A673 (cell line): ENCODE measurements around the gene FAM209B. TPM values are rescaled to one million over a fixed set of nuclear protein-coding genes. Genes with fewer than 3 reads are reported as not detected.

ENCODE experiments used
- BruUV-seq: library from RNA; stranded (reverse); fragments of 400-500 nt; replicated peaks from 2 replicates; lab custom pipeline; 2021; lab: Mats Ljungman, UMichigan
- CTCF ChIA-PET: fragments of 300-600 bp; sonication (Branson Sonifier 250); formaldehyde crosslinking; loops from one replicate; lab custom pipeline; 2022; ENCODE audit warnings: antibody characterized with exemption; lab: Charles Lee
- POLR2A ChIA-PET: fragments of 300-600 bp; sonication (Branson Sonifier 250); formaldehyde crosslinking; loops from one replicate; lab custom pipeline; 2022; ENCODE audit warnings: antibody characterized with exemption; ENCODE audit not compliant: low non-redundant PET; lab: Charles Lee
- DNase-seq: peaks from one replicate; pipeline ENCODE4 v3.0.0-alpha.2; 2015; ENCODE audit warnings: low spot score
- H3K27ac ChIP-seq: fragments of 200-600 bp; sonication (generic); 2 replicates; pipeline ENCODE4 v1.5.1; 2016; ENCODE audit warnings: mixed run types, low read depth, mild to moderate bottlenecking, mixed read lengths, antibody characterized with exemption, low read length; ENCODE audit not compliant: poor library complexity, severe bottlenecking
- H3K27me3 ChIP-seq: fragments of 200-600 bp; sonication (generic); replicated peaks from 2 replicates; pipeline ENCODE4 v1.6.1; 2017; ENCODE audit warnings: mixed run types, low read depth, mild to moderate bottlenecking, mixed read lengths, antibody characterized with exemption, low read length; ENCODE audit not compliant: insufficient read depth, poor library complexity
- H3K36me3 ChIP-seq: fragments of 200-600 bp; sonication (generic); 2 replicates; pipeline ENCODE4 v1.6.1; 2016; ENCODE audit warnings: mixed run types, mild to moderate bottlenecking, mixed read lengths, antibody characterized with exemption, low read length; ENCODE audit not compliant: insufficient read depth, poor library complexity, severe bottlenecking
- H3K4me1 ChIP-seq: fragments of 200-600 bp; sonication (generic); 2 replicates; pipeline ENCODE4 v1.6.1; 2017; ENCODE audit warnings: mixed run types, mild to moderate bottlenecking, mixed read lengths, antibody characterized with exemption, low read length; ENCODE audit not compliant: insufficient read depth, poor library complexity, severe bottlenecking
- H3K4me3 ChIP-seq: fragments of 200-600 bp; sonication (generic); 2 replicates; pipeline ENCODE4 v1.5.1; 2016; ENCODE audit warnings: low read depth, mixed run types, mild to moderate bottlenecking, mixed read lengths, low read length; ENCODE audit not compliant: poor library complexity, severe bottlenecking
- H3K9me3 ChIP-seq: fragments of 200-600 bp; sonication (generic); 2 replicates; pipeline ENCODE4 v1.6.1; 2016; ENCODE audit warnings: mixed run types, low read depth, mild to moderate bottlenecking, mixed read lengths, antibody characterized with exemption, low read length; ENCODE audit not compliant: poor library complexity, severe bottlenecking
- EZH2 ChIP-seq: fragments of 200-600 bp; sonication (generic); IDR thresholded peaks from 2 replicates; pipeline ENCODE4 v1.6.1; 2017; ENCODE audit warnings: borderline replicate concordance, low read depth, mild to moderate bottlenecking, mixed read lengths, antibody characterized with exemption, low read length; ENCODE audit not compliant: poor library complexity, severe bottlenecking
- intact Hi-C: fragments of 100-400 bp; cut with micrococcal nuclease; formaldehyde crosslinking; loops from one replicate; pipeline ENCODE4 v1.10.0; 2022; ENCODE audit not compliant: unreplicated experiment
- total RNA-seq: library from RNA; stranded (reverse); gene quantifications from 2 replicates; pipeline ENCODE4 v1.2.3, GENCODE V29; 2021
- TF ChIP-seq, protein P1 (sequence below): fragments of 300-800, 200-600 bp; sonication (generic); conservative IDR thresholded peaks from 2 replicates; pipeline ENCODE4 v1.5.1; 2017; ENCODE audit warnings: low read depth, mild to moderate bottlenecking, antibody characterized with exemption, low read length, moderate library complexity, mixed read lengths

The FAM209B gene
- total RNA-seq, 1 experiment from 2014 or later, result 0.45 TPM

DNA sequence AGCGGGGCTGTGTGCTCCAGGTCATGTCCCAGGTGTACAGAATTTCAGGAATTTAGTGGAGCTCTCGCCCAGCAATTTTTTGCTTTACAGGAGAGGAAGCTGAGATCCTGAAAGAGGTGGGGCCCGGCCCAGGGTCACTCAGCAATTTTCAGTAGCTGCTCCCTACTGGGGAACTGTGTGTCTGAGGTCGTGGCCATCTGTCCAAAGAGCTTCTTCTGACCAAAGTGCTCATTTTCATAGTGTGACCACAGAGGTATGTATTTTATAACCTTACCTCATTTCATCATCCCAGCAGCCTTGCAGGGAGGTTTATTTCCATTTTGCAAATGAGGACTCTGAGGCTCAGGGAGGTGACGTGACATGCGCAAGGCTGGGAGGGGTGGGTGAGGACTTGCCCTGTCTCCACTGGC lies 46.3 kb downstream of the FAM209B start:
- intact Hi-C loops, result no loop called here
- DNase-seq, result no peak
- H3K9me3 ChIP-seq, result no peaks in the 10 kb centered on the region
- CTCF ChIA-PET, result no interaction called here
- no peaks in the 10 kb centered on the region for H3K27me3 ChIP-seq
- POLR2A ChIA-PET, result no interaction called here
- no peak overlapping the region for H3K27ac ChIP-seq
- H3K4me1 ChIP-seq, result no peaks in the 10 kb centered on the region
- TF ChIP-seq, protein P1, sequence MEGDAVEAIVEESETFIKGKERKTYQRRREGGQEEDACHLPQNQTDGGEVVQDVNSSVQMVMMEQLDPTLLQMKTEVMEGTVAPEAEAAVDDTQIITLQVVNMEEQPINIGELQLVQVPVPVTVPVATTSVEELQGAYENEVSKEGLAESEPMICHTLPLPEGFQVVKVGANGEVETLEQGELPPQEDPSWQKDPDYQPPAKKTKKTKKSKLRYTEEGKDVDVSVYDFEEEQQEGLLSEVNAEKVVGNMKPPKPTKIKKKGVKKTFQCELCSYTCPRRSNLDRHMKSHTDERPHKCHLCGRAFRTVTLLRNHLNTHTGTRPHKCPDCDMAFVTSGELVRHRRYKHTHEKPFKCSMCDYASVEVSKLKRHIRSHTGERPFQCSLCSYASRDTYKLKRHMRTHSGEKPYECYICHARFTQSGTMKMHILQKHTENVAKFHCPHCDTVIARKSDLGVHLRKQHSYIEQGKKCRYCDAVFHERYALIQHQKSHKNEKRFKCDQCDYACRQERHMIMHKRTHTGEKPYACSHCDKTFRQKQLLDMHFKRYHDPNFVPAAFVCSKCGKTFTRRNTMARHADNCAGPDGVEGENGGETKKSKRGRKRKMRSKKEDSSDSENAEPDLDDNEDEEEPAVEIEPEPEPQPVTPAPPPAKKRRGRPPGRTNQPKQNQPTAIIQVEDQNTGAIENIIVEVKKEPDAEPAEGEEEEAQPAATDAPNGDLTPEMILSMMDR, result no peak
- TF ChIP-seq EZH2, result no peak
- H3K36me3 ChIP-seq, result no peaks in the 10 kb centered on the region
- H3K4me3 ChIP-seq, result no peak overlapping the region
- no TSS peak for BruUV-seq

DNA sequence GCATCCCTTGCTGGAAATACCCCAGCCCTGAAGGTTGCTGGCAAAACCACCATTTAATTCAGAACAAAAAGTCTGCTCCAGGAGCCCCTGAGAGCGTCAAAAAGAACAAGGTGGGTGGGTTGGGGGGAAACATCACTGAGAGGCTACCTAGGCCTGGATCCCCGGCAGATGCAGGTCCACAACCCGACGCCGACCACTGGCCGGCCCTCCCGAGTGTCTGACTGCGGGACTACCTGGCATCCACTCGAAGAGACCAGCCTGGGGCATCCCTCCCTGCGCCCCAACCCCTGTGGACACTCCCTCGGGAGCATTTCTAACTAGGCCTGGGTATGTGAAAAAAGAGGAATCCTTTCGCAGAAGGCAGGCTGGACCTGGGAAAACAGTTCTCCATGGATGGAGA lies 47.2 kb downstream of the FAM209B start:
- intact Hi-C loops, result no loop called here
- ChIA-PET CTCF (no interaction called here), POLR2A (no interaction called here)
- Histone ChIP-seq H3K4me1 (no peaks in the 10 kb centered on the region), H3K27me3 (no peaks in the 10 kb centered on the region), H3K36me3 (no peaks in the 10 kb centered on the region), H3K27ac (no peak overlapping the region), H3K9me3 (no peaks in the 10 kb centered on the region), H3K4me3 (no peak overlapping the region)
- DNase-seq, result no peak
- no TSS peak for BruUV-seq
- TF ChIP-seq EZH2, result no peak
- TF ChIP-seq, protein P1, result no peak

DNA sequence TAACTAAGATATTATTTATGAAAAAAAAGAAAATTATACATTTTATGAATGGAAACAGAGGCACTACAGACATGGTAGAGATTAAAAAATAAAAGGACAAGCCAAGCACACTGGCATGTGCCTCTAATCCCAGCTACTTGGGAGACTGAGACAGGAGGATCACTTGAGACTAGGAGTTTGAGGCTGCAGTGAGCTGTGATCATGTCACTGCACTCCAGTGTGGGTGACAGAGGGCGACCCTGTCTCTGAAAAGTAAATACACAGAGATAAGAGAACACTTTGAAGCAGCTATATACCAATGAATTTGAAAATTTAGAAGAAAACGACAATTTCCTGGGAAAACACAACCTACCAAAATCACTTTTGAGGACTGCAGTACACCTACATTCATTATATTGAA lies 48.7 kb downstream of the FAM209B start:
- Histone ChIP-seq H3K36me3 (no peaks in the 10 kb centered on the region), H3K9me3 (no peaks in the 10 kb centered on the region), H3K27ac (no peak overlapping the region), H3K4me3 (no peak overlapping the region), H3K27me3 (no peaks in the 10 kb centered on the region), H3K4me1 (no peaks in the 10 kb centered on the region)
- no peak for DNase-seq
- BruUV-seq, result no TSS peak
- POLR2A ChIA-PET, result no interaction called here
- TF ChIP-seq EZH2, result no peak
- TF ChIP-seq, protein P1, result no peak
- intact Hi-C loops, result no loop called here
- CTCF ChIA-PET, result no interaction called here
